Brain microvascular endothelial cell (primary cell): ENCODE results near the gene GPR180.

Experiments used
- DNase-seq: peaks from one replicate; pipeline ENCODE4 v3.0.0-alpha.2; 2020
- H3K27ac ChIP-seq: fragments of 250-450 bp; sonication (Bioruptor Pico); 2 replicates; pipeline ENCODE4 v1.5.1; 2020; ENCODE audit warnings: mild to moderate bottlenecking, moderate library complexity
- H3K27me3 ChIP-seq: fragments of 250-450 bp; sonication (Bioruptor Pico); replicated peaks from 2 replicates; pipeline ENCODE4 v1.5.1; 2020; ENCODE audit warnings: mild to moderate bottlenecking
- H3K36me3 ChIP-seq: fragments of 250-450 bp; sonication (Bioruptor Pico); replicated peaks from 2 replicates; pipeline ENCODE4 v1.5.1; 2020; ENCODE audit warnings: mild to moderate bottlenecking
- H3K4me3 ChIP-seq: 2 replicates; pipeline ENCODE4 v1.5.1; 2011; ENCODE audit warnings: low read depth, mild to moderate bottlenecking, control low read depth, low read length, moderate library complexity
- in situ Hi-C: cut with HindIII; loops from 2 replicates; pipeline ENCODE4 v1.10.0; 2017; ENCODE audit warnings: low sequenced_read_pairs, low pct_ligation_motif_present
- TF ChIP-seq, protein P1 (sequence below): IDR thresholded peaks from 2 replicates; pipeline ENCODE4 v1.5.1; 2011; ENCODE audit warnings: low read depth, mild to moderate bottlenecking, moderate library complexity, low read length, control low read depth, inconsistent platforms; ENCODE audit errors: missing control alignments

Gene GPR180

DNA sequence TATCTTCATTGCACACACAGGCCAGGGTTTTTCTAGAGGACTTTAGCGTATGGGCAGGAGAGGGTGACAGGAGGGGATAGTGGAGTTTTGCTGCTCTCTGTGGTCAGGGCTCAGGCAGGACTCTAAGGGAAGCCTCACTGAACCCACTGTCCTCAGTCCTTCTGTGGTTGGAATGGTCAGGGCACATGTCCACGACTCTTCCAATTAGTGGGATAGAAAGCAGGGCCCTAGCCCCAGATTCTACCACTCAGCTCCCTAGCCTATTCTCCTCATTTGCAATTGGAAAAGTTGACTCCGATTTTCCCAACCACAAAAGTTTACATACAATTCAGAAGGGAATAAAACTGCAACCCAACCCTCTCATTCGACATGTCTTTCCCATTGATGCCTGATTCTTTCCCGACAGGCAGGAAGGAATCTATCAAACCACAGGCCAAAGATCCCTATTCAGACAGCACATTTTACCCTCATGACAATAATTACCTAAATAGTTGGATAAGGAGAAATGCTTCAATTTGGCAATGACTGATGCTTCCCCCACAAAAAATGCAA lies 43.9 kb upstream of the GPR180 start:
- Histone ChIP-seq H3K36me3 (no peaks in the 10 kb centered on the region), H3K27me3 (no peaks in the 10 kb centered on the region), H3K4me3 (no peak overlapping the region), H3K27ac (no peak overlapping the region)
- DNase-seq: no peak
- TF ChIP-seq, protein P1, sequence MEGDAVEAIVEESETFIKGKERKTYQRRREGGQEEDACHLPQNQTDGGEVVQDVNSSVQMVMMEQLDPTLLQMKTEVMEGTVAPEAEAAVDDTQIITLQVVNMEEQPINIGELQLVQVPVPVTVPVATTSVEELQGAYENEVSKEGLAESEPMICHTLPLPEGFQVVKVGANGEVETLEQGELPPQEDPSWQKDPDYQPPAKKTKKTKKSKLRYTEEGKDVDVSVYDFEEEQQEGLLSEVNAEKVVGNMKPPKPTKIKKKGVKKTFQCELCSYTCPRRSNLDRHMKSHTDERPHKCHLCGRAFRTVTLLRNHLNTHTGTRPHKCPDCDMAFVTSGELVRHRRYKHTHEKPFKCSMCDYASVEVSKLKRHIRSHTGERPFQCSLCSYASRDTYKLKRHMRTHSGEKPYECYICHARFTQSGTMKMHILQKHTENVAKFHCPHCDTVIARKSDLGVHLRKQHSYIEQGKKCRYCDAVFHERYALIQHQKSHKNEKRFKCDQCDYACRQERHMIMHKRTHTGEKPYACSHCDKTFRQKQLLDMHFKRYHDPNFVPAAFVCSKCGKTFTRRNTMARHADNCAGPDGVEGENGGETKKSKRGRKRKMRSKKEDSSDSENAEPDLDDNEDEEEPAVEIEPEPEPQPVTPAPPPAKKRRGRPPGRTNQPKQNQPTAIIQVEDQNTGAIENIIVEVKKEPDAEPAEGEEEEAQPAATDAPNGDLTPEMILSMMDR: no peak
- in situ Hi-C loops: no loop called here

DNA sequence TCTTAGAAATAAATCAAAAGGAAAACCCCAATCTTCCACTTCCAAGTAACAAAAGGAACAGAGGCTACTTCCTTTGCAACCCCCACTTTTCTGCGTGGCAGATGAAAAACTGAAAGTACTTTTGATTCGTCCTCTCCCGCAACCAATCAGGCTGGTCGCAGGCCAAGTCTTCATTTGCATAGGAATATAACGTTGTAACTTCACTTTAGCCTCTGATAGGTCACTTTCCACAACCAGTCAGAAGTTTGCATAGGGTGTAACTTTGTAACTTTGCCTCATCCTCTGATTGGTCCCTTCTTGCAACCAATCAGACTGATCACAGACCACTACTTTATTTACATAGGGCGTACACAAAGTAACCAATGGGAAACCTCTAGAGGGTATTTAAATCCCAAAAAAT lies 42.9 kb upstream of the GPR180 start:
- Histone ChIP-seq H3K27ac (no peak overlapping the region), H3K27me3 (no peaks in the 10 kb centered on the region), H3K4me3 (no peak overlapping the region), H3K36me3 (no peaks in the 10 kb centered on the region)
- in situ Hi-C loops: no loop called here
- DNase-seq: no peak
- TF ChIP-seq, protein P1: no peak

DNA sequence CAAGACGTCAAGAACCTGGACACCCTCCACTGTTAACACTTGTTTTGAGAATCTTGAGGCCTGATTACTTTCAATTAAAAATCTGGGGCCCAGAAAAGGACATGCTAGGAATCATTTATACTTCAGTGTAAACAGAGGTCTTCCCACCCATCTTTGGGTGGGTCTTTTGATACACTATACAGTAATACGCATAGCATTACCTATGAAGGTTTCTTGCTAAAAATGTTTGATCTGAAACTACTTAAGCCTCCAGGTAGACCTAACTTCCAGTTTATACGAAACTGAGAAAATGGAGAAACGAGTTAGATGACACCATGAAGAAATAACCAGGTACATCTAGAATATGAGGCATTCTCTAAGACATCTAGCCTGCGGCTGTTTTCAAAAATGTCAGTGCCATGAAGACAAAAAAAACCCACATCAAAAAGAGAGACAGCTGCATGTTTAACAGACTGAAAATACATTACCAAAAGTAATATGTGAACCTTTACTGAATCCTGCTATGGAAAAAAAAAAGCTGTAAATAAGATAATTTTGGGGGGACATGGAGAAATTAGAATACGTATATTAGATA lies 42.3 kb upstream of the GPR180 start:
- H3K4me3 ChIP-seq: no peak overlapping the region
- H3K27me3 ChIP-seq: no peaks in the 10 kb centered on the region
- DNase-seq: no peak
- H3K36me3 ChIP-seq: no peaks in the 10 kb centered on the region
- TF ChIP-seq, protein P1: no peak
- in situ Hi-C loops: no loop called here
- H3K27ac ChIP-seq: no peak overlapping the region

DNA sequence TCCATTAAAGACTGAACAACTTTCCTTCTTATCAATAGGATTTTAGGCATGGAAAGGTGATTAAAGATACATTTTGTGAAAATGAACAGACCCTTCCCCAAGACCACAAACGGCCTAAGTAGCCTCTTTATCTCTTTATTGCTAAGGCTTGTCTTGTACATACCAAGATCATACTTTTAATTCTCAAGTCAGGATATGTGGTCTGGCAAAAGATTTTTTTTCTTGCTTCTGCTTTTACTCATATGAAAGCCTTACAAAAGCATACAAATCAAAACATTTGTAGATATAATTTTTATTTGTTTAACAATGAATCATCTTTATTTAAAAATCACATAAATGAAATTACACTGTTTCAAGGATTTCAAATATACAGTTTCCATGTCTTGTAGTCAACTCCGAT lies 41.5 kb upstream of the GPR180 start:
- TF ChIP-seq, protein P1: no peak
- Histone ChIP-seq H3K4me3 (no peak overlapping the region), H3K36me3 (no peaks in the 10 kb centered on the region), H3K27ac (no peak overlapping the region), H3K27me3 (no peaks in the 10 kb centered on the region)
- no peak for DNase-seq
- in situ Hi-C loops: no loop called here

DNA sequence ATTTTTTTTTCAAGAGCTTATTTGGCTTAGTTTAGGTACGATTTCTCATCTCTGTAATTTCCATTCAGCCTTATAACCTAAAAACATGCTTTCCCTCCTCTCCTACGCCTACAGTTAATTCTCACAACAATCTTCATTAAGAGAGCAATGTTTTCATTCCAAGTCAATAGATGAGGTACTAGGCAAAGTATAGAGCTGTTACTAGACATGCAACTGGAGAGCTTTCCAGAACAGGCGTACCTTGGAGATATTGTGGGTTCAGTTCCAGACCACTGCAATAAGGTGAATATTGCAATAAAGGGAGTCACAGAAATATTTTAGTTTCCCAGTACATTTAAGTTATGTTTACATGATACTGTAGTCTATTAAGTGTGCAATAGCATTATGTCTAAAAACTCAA lies 40.5 kb upstream of the GPR180 start:
- H3K4me3 ChIP-seq: no peak overlapping the region
- TF ChIP-seq, protein P1: no peak
- no peak for DNase-seq
- no peaks in the 10 kb centered on the region for H3K27me3 ChIP-seq
- H3K27ac ChIP-seq: no peak overlapping the region
- in situ Hi-C loops: no loop called here
- H3K36me3 ChIP-seq: no peaks in the 10 kb centered on the region

DNA sequence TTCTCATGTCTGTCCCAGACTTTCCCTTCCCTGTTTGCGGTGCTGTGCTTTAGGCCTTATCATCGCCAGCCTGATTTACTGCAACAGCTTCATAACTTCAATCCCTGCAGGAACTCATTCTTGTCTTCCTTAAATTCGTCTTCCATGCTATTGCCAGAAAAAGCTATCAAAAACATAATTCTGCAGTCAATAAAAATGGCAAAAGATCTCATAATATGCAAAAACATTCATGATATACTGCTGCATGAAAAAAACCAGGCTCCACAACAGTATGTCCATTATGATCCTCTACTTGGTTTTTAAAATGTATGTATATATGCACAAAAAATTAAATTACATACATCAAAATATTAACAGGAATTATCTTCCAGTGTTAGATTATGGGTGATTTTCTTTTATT lies 34.1 kb upstream of the GPR180 start:
- Histone ChIP-seq H3K27ac (no peak overlapping the region), H3K36me3 (peaks cover 21% of the 10 kb centered on the region), H3K4me3 (no peak overlapping the region), H3K27me3 (no peaks in the 10 kb centered on the region)
- TF ChIP-seq, protein P1: no peak
- no peak for DNase-seq
- in situ Hi-C loops: no loop called here
